Measurements from ENCODE around the gene TWNK.

Gene TWNK

GRCh38 chr10:100970076-100970913 is 17.0 kb upstream of the TWNK start:
- peak overlapping the region; percentile 53; the same call in 1 of the 2 replicates for H3K4me3 ChIP-seq (ENCODE audit: low read depth, low read length)
- TF ChIP-seq ZNF140 (tag by site-specific recombination; IDR thresholded peaks at IDR 0.05) (no peak), IKZF3 (tag by site-specific recombination; IDR thresholded peaks at IDR 0.05) (no peak), ZFHX2 (tag by site-specific recombination; conservative IDR thresholded peaks at IDR 0.05) (peak; percentile 96), ZNF76 (tag by site-specific recombination; IDR thresholded peaks at IDR 0.05; ENCODE audit: borderline replicate concordance, low read depth) (no peak), KLF9 (tag by site-specific recombination; IDR thresholded peaks at IDR 0.05; ENCODE audit: low read depth) (peak; percentile 77), KLF8 (tag by site-specific recombination; IDR thresholded peaks at IDR 0.05) (0 out of 2 replicates have a peak, but pooled peaks have one; percentile 36), SP2 (tag by site-specific recombination; IDR thresholded peaks at IDR 0.05) (peak; percentile 40), GLI2 (tag by site-specific recombination; IDR thresholded peaks at IDR 0.05; ENCODE audit: borderline replicate concordance, low read depth) (no peak), ZNF398 (tag by site-specific recombination; IDR thresholded peaks at IDR 0.05) (peak; percentile 58; the same call in 1 of the 2 replicates), KLF1 (tag by site-specific recombination; IDR thresholded peaks at IDR 0.05) (peak; percentile 42; the same call in 1 of the 2 replicates), SP3 (tag by site-specific recombination; IDR thresholded peaks at IDR 0.05) (peak; percentile 46), TSHZ1 (tag by site-specific recombination; IDR thresholded peaks at IDR 0.05; ENCODE audit: borderline replicate concordance) (no peak), ZNF600 (tag by site-specific recombination; IDR thresholded peaks at IDR 0.05) (0 out of 2 replicates have a peak, but pooled peaks have one; percentile 29), ZBTB7A (tag by site-specific recombination; IDR thresholded peaks at IDR 0.05; ENCODE audit: low read depth) (no peak), ZFP41 (tag by site-specific recombination; IDR thresholded peaks at IDR 0.05; ENCODE audit: borderline replicate concordance) (no peak), ZNF211 (tag by site-specific recombination; IDR thresholded peaks at IDR 0.05; ENCODE audit: low read depth) (no peak), HOXD13 (CRISPR knock-in tag; IDR thresholded peaks at IDR 0.05; ENCODE audit: borderline replicate concordance) (no peak)
- TF ChIP-seq, protein P1, sequence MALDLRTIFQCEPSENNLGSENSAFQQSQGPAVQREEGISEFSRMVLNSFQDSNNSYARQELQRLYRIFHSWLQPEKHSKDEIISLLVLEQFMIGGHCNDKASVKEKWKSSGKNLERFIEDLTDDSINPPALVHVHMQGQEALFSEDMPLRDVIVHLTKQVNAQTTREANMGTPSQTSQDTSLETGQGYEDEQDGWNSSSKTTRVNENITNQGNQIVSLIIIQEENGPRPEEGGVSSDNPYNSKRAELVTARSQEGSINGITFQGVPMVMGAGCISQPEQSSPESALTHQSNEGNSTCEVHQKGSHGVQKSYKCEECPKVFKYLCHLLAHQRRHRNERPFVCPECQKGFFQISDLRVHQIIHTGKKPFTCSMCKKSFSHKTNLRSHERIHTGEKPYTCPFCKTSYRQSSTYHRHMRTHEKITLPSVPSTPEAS (tag by site-specific recombination; IDR thresholded peaks at IDR 0.05): peak; percentile 48; the same call in 1 of the 2 replicates
- TF ChIP-seq, protein P2, sequence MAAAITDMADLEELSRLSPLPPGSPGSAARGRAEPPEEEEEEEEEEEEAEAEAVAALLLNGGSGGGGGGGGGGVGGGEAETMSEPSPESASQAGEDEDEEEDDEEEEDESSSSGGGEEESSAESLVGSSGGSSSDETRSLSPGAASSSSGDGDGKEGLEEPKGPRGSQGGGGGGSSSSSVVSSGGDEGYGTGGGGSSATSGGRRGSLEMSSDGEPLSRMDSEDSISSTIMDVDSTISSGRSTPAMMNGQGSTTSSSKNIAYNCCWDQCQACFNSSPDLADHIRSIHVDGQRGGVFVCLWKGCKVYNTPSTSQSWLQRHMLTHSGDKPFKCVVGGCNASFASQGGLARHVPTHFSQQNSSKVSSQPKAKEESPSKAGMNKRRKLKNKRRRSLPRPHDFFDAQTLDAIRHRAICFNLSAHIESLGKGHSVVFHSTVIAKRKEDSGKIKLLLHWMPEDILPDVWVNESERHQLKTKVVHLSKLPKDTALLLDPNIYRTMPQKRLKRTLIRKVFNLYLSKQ (tag by site-specific recombination; IDR thresholded peaks at IDR 0.05; ENCODE audit: borderline replicate concordance): no peak
- TF ChIP-seq, protein P3, sequence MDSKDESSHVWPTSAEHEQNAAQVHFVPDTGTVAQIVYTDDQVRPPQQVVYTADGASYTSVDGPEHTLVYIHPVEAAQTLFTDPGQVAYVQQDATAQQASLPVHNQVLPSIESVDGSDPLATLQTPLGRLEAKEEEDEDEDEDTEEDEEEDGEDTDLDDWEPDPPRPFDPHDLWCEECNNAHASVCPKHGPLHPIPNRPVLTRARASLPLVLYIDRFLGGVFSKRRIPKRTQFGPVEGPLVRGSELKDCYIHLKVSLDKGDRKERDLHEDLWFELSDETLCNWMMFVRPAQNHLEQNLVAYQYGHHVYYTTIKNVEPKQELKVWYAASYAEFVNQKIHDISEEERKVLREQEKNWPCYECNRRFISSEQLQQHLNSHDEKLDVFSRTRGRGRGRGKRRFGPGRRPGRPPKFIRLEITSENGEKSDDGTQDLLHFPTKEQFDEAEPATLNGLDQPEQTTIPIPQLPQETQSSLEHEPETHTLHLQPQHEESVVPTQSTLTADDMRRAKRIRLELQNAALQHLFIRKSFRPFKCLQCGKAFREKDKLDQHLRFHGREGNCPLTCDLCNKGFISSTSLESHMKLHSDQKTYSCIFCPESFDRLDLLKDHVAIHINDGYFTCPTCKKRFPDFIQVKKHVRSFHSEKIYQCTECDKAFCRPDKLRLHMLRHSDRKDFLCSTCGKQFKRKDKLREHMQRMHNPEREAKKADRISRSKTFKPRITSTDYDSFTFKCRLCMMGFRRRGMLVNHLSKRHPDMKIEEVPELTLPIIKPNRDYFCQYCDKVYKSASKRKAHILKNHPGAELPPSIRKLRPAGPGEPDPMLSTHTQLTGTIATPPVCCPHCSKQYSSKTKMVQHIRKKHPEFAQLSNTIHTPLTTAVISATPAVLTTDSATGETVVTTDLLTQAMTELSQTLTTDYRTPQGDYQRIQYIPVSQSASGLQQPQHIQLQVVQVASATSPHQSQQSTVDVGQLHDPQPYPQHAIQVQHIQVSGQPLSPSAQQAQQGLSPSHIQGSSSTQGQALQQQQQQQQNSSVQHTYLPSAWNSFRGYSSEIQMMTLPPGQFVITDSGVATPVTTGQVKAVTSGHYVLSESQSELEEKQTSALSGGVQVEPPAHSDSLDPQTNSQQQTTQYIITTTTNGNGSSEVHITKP (tag by site-specific recombination; IDR thresholded peaks at IDR 0.05): no peak
- TF ChIP-seq, protein P4, sequence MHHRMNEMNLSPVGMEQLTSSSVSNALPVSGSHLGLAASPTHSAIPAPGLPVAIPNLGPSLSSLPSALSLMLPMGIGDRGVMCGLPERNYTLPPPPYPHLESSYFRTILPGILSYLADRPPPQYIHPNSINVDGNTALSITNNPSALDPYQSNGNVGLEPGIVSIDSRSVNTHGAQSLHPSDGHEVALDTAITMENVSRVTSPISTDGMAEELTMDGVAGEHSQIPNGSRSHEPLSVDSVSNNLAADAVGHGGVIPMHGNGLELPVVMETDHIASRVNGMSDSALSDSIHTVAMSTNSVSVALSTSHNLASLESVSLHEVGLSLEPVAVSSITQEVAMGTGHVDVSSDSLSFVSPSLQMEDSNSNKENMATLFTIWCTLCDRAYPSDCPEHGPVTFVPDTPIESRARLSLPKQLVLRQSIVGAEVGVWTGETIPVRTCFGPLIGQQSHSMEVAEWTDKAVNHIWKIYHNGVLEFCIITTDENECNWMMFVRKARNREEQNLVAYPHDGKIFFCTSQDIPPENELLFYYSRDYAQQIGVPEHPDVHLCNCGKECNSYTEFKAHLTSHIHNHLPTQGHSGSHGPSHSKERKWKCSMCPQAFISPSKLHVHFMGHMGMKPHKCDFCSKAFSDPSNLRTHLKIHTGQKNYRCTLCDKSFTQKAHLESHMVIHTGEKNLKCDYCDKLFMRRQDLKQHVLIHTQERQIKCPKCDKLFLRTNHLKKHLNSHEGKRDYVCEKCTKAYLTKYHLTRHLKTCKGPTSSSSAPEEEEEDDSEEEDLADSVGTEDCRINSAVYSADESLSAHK (tag by site-specific recombination; IDR thresholded peaks at IDR 0.05): no peak

More at GRCh38 chr10:100970076-100970913, 17.0 kb upstream of the TWNK start:
- ChIA-PET CTCF (interaction anchor here (0.5 to 0.8 kb wide), 3 partner anchors 36 to 119 kb away, joined by 3 to 4 read pairs (median 3); no protein-coding TSS in a partner anchor), POLR2A (interaction anchor here (1.0 kb wide), 1 partner anchor 72 kb away, joined by 3 read pairs; no protein-coding TSS in a partner anchor)
- Histone ChIP-seq H3K4me1 (ENCODE audit: control insufficient read depth, insufficient read depth, low read length) (no peaks in the 10 kb centered on the region), H3K9me3 (ENCODE audit: control insufficient read depth, insufficient read depth, low read depth, low read length) (no peaks in the 10 kb centered on the region), H3K27ac (ENCODE audit: extremely low read depth, low read depth, low read length) (no peak overlapping the region), H3K36me3 (ENCODE audit: control insufficient read depth in 2 of 2, insufficient read depth in 1 of 2, low read length in 2 of 2) (peaks cover 7 to 8% of the 10 kb centered on the region in 2 experiments; a peak in 2 of 3 replicates)
